Neural cell (in vitro differentiated cells): ENCODE data around the gene PAK3.

Experiments used
- CTCF ChIP-seq: fragments of 450-650 bp; IDR thresholded peaks from 2 replicates; pipeline ENCODE4 v1.5.1; 2014; ENCODE audit warnings: antibody characterized with exemption, mild to moderate bottlenecking, moderate library complexity; ENCODE audit not compliant: poor library complexity, severe bottlenecking
- EZH2 ChIP-seq: fragments of 200-600, 300-800 bp; shearing (Covaris generic), sonication (generic); IDR thresholded peaks from 2 replicates; pipeline ENCODE4 v1.6.1; 2014; ENCODE audit warnings: antibody characterized with exemption, low read length, borderline replicate concordance, mild to moderate bottlenecking; ENCODE audit not compliant: insufficient read depth, poor library complexity, severe bottlenecking
- POLR2AphosphoS5 ChIP-seq: IDR thresholded peaks from 2 replicates; pipeline ENCODE4 v1.6.1; 2012
- REST ChIP-seq: IDR thresholded peaks from 2 replicates; pipeline ENCODE4 v1.6.1; 2012; ENCODE audit warnings: borderline replicate concordance

DNA sequence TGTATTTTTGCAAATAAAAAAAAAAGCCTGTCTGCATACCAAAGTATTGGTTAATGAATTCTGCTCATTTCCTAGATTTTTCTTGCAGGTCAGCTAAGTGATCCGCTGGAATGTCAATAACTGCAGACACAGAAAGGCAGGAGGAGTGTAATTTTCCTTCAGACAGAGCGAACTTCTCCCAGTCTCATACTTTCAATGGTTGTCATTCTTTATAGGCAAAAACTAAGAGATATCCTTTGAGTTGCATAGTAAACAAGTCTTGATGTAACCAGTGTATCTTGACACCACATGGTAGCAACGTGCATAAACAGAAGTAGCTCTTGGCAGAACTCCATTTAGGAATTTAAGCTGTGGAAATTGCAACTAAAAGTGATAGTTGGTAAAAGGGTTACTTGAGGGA, 166.1 kb downstream of the PAK3 start:
- TF ChIP-seq CTCF: no peak
- no peak for TF ChIP-seq REST
- TF ChIP-seq EZH2: no peak
- no peak for TF ChIP-seq POLR2AphosphoS5
